H1 (cell line): ENCODE measurements around the gene TMEM40. TPM values are rescaled to one million over a fixed set of nuclear protein-coding genes. Genes with fewer than 3 reads are reported as not detected.

Experiments
- CTCF ChIA-PET: fragments of 300-600 bp; sonication (Branson Sonifier 250); formaldehyde crosslinking; loops from one replicate; lab custom pipeline; 2021; ENCODE audit not compliant: partially characterized antibody; lab: Charles Lee
- POLR2A ChIA-PET: fragments of 300-600 bp; sonication (Branson Sonifier 250); formaldehyde crosslinking; loops from one replicate; lab custom pipeline; 2021; ENCODE audit warnings: inconsistent platforms; ENCODE audit not compliant: partially characterized antibody; lab: Charles Lee
- DNase-seq, 2 experiments: peaks; one replicate each; pipeline versions ENCODE4 v3.0.0 to v3.0.0-alpha.2; 2010 to 2022; ENCODE audit warnings: low spot score in 2 of 2, low read depth in 1 of 2, mixed read lengths in 1 of 2
- FAIRE-seq: peaks from 2 replicates; lab custom pipeline; 2011; peaks lifted over from hg19 to GRCh38; lab: Jason Lieb, UNC
- H2AFZ ChIP-seq: 2 replicates; pipeline ENCODE4 v1.8.1; 2012; ENCODE audit warnings: low read length, inconsistent platforms
- H2AK5ac ChIP-seq: 2 replicates; pipeline ENCODE4 v1.6.1; 2013; ENCODE audit warnings: low read depth, low read length
- H2BK120ac ChIP-seq: replicated peaks from 2 replicates; pipeline ENCODE3; 2013; ENCODE audit warnings: low read depth, low read length, inconsistent platforms
- H2BK12ac ChIP-seq: 2 replicates; pipeline ENCODE4 v1.6.1; 2013; ENCODE audit warnings: low read depth, low read length
- H2BK15ac ChIP-seq: 2 replicates; pipeline ENCODE4 v1.6.1; 2013; ENCODE audit warnings: low read length
- H2BK20ac ChIP-seq: 2 replicates; pipeline ENCODE4 v1.6.1; 2013; ENCODE audit warnings: low read length
- H2BK5ac ChIP-seq: 2 replicates; pipeline ENCODE4 v1.6.1; 2013; ENCODE audit warnings: low read depth, low read length
- H3K14ac ChIP-seq: 2 replicates; pipeline ENCODE4 v1.6.1; 2013; ENCODE audit warnings: inconsistent platforms; ENCODE audit not compliant: insufficient read length
- H3K18ac ChIP-seq: 2 replicates; pipeline ENCODE4 v1.6.1; 2013; ENCODE audit warnings: low read length; ENCODE audit errors: extremely low read depth
- H3K23ac ChIP-seq: 2 replicates; pipeline ENCODE4 v1.6.1; 2013; ENCODE audit warnings: inconsistent platforms; ENCODE audit not compliant: insufficient read length
- H3K23me2 ChIP-seq: 2 replicates; pipeline ENCODE4 v1.6.1; 2013; ENCODE audit warnings: low read depth, low read length
- H3K27ac ChIP-seq: 2 replicates; pipeline ENCODE4 v1.6.1; 2011; ENCODE audit warnings: low read depth, low read length, inconsistent platforms
- H3K27me3 ChIP-seq, 4 experiments: replicated peaks in 1 of 4; 1 replicate in 1 of 4; 2 replicates in 3 of 4; pipeline versions ENCODE4 v1.6.1 to v1.8.1; 2011 to 2013; ENCODE audit warnings: low read length in 3 of 4, mild to moderate bottlenecking in 3 of 4, inconsistent platforms in 2 of 4, mixed read lengths in 2 of 4, moderate library complexity in 1 of 4; ENCODE audit not compliant: control insufficient read depth in 3 of 4, insufficient read depth in 3 of 4; ENCODE audit errors: extremely low read depth in 1 of 4
- H3K36me3 ChIP-seq, 4 experiments: 2 replicates each; pipeline versions ENCODE4 v1.6.1 to v1.8.1; 2011 to 2013; ENCODE audit warnings: mild to moderate bottlenecking in 4 of 4, low read length in 3 of 4, moderate library complexity in 2 of 4, control low read depth in 1 of 4, inconsistent platforms in 1 of 4; ENCODE audit not compliant: insufficient read depth in 4 of 4, control insufficient read depth in 2 of 4
- H3K4ac ChIP-seq: replicated peaks from 2 replicates; pipeline ENCODE3; 2013; ENCODE audit warnings: low read length, low read depth, mixed read lengths, inconsistent platforms; ENCODE audit not compliant: insufficient read length
- H3K4me1 ChIP-seq, 4 experiments: replicated peaks in 1 of 4; 1 replicate in 1 of 4; 2 replicates in 3 of 4; pipeline versions ENCODE4 v1.6.1 to v1.8.1; 2011 to 2013; ENCODE audit warnings: low read length in 3 of 4, inconsistent platforms in 2 of 4, mixed read lengths in 1 of 4; ENCODE audit not compliant: insufficient read depth in 4 of 4, control insufficient read depth in 3 of 4
- H3K4me2 ChIP-seq, 2 experiments: 2 replicates each; pipeline versions ENCODE4 v1.6.1 to v1.8.1; 2011 to 2013; ENCODE audit warnings: low read depth in 2 of 2, low read length in 2 of 2, control low read depth in 1 of 2, inconsistent platforms in 1 of 2, mild to moderate bottlenecking in 1 of 2; ENCODE audit not compliant: insufficient read depth in 1 of 2
- H3K4me3 ChIP-seq, 4 experiments: fragments of 200-600, 300-600 bp in 1 of 4; sonication (generic), shearing (Covaris generic), sonication (Bioruptor Twin) in 1 of 4; 2 replicates each; pipeline versions ENCODE4 v1.5.1 to v1.8.1; 2011 to 2016; ENCODE audit warnings: low read length in 4 of 4, low read depth in 3 of 4, control low read depth in 2 of 4, inconsistent platforms in 2 of 4, mild to moderate bottlenecking in 2 of 4, mixed read lengths in 1 of 4, moderate library complexity in 1 of 4; ENCODE audit not compliant: insufficient read depth in 2 of 4; ENCODE audit errors: extremely low read depth in 1 of 4
- H3K56ac ChIP-seq: replicated peaks from 2 replicates; pipeline ENCODE3; 2013; ENCODE audit warnings: low read depth, mild to moderate bottlenecking, mixed read lengths, low read length, inconsistent platforms; ENCODE audit not compliant: insufficient read length
- H3K79me1 ChIP-seq: 2 replicates; pipeline ENCODE4 v1.6.1; 2013; ENCODE audit warnings: low read depth, low read length, control low read depth
- H3K79me2 ChIP-seq, 2 experiments: 2 replicates each; pipeline versions ENCODE4 v1.6.1 to v1.8.1; 2012 to 2013; ENCODE audit warnings: low read length in 2 of 2, mild to moderate bottlenecking in 2 of 2, inconsistent platforms in 1 of 2; ENCODE audit not compliant: insufficient read depth in 2 of 2, control insufficient read depth in 1 of 2
- H3K9ac ChIP-seq, 4 experiments: replicated peaks in 1 of 4; 1 replicate in 1 of 4; 2 replicates in 3 of 4; pipeline versions ENCODE4 v1.6.1 to v1.8.1; 2011 to 2013; ENCODE audit warnings: low read depth in 3 of 4, low read length in 3 of 4, control low read depth in 2 of 4, mild to moderate bottlenecking in 2 of 4, moderate library complexity in 2 of 4, inconsistent platforms in 1 of 4; ENCODE audit errors: extremely low read depth in 1 of 4
- H3K9me3 ChIP-seq, 2 experiments: 2 replicates each; pipeline versions ENCODE4 v1.6.1 to v1.8.1; 2012 to 2013; ENCODE audit warnings: mild to moderate bottlenecking in 2 of 2, moderate library complexity in 2 of 2, control low read depth in 1 of 2, inconsistent platforms in 1 of 2, low read depth in 1 of 2, low read length in 1 of 2, mixed read lengths in 1 of 2; ENCODE audit not compliant: insufficient read depth in 2 of 2
- H4K20me1 ChIP-seq, 2 experiments: replicated peaks in 1 of 2; 2 replicates each; pipeline versions ENCODE3 to v1.8.1; 2011 to 2013; ENCODE audit warnings: inconsistent platforms in 2 of 2, low read length in 2 of 2, mild to moderate bottlenecking in 1 of 2; ENCODE audit not compliant: insufficient read depth in 2 of 2, control insufficient read depth in 1 of 2
- H4K5ac ChIP-seq: 2 replicates; pipeline ENCODE4 v1.6.1; 2013; ENCODE audit warnings: low read length, low read depth, mixed read lengths, inconsistent platforms; ENCODE audit not compliant: insufficient read length
- H4K8ac ChIP-seq: 2 replicates; pipeline ENCODE4 v1.8.0; 2013; ENCODE audit warnings: mild to moderate bottlenecking, moderate library complexity, low read length, inconsistent platforms; ENCODE audit not compliant: insufficient read depth; ENCODE audit errors: extremely low read depth
- H4K91ac ChIP-seq: replicated peaks from 2 replicates; pipeline ENCODE3; 2013; ENCODE audit warnings: low read length, mixed read lengths, inconsistent platforms; ENCODE audit not compliant: insufficient read length
- BCL11A ChIP-seq, 2 experiments: IDR thresholded peaks; one replicate each; pipeline ENCODE4 v1.6.1; 2011; ENCODE audit warnings: low read depth in 2 of 2, low read length in 2 of 2, mild to moderate bottlenecking in 2 of 2
- CBX8 ChIP-seq: fragments of 300-800, 300-1000 bp; sonication (generic); IDR thresholded peaks from 2 replicates; pipeline ENCODE4 v1.7.1; 2016; ENCODE audit warnings: low read depth, low read length, borderline replicate concordance
- CTBP2 ChIP-seq: IDR thresholded peaks from 2 replicates; pipeline ENCODE4 v1.7.0; 2011; ENCODE audit warnings: borderline replicate concordance, mild to moderate bottlenecking, moderate library complexity, mixed read lengths, low read length; ENCODE audit not compliant: insufficient read depth, insufficient read length
- EGR1 ChIP-seq: IDR thresholded peaks from 2 replicates; pipeline ENCODE4 v1.6.1; 2011; ENCODE audit warnings: low read depth, low read length, borderline replicate concordance
- EP300 ChIP-seq, 2 experiments: IDR thresholded peaks; 1 replicate in 1 of 2; 2 replicates in 1 of 2; pipeline ENCODE4 v1.6.1; 2011 to 2012; ENCODE audit warnings: low read depth in 2 of 2, low read length in 2 of 2, mild to moderate bottlenecking in 2 of 2, borderline replicate concordance in 1 of 2, inconsistent platforms in 1 of 2, moderate library complexity in 1 of 2
- JUND ChIP-seq: IDR thresholded peaks from 2 replicates; pipeline ENCODE4 v1.6.1; 2011; ENCODE audit warnings: mild to moderate bottlenecking, improper control_type of control experiment, low read length
- KDM1A ChIP-seq: fragments of 200-600, 300-600 bp; sonication (generic); IDR thresholded peaks from 2 replicates; pipeline ENCODE4 v1.7.1; 2016; ENCODE audit warnings: mild to moderate bottlenecking, low read length, borderline replicate concordance
- POLR2A ChIP-seq, 2 experiments: IDR thresholded peaks; 1 replicate in 1 of 2; 2 replicates in 1 of 2; pipeline ENCODE4 v1.6.1; 2011; ENCODE audit warnings: low read depth in 2 of 2, low read length in 2 of 2, mild to moderate bottlenecking in 2 of 2; ENCODE audit errors: control extremely low read depth in 1 of 2
- RXRA ChIP-seq: IDR thresholded peaks from 2 replicates; pipeline ENCODE4 v1.6.1; 2011; ENCODE audit warnings: low read depth, mild to moderate bottlenecking, low read length, moderate library complexity; ENCODE audit not compliant: insufficient read depth
- SP1 ChIP-seq: IDR thresholded peaks from 2 replicates; pipeline ENCODE4 v1.6.1; 2011; ENCODE audit warnings: low read depth, low read length
- SRF ChIP-seq: IDR thresholded peaks from 2 replicates; pipeline ENCODE4 v1.6.1; 2011; ENCODE audit warnings: mild to moderate bottlenecking, low read depth, low read length, moderate library complexity
- SUZ12 ChIP-seq: fragments of 200-600 bp; sonication (generic); IDR thresholded peaks from 2 replicates; pipeline ENCODE4 v1.6.1; 2012; ENCODE audit warnings: mild to moderate bottlenecking, inconsistent platforms, low read length, moderate library complexity, mixed read lengths
- WGBS, 2 experiments: shearing (Covaris generic) in 1 of 2; methylation state at CpG; one replicate each; pipeline versions ENCODE4 v1.1.6 to v1.1.7; 2013 to 2015; ENCODE audit warnings: low lambda C conversion rate in 2 of 2, mixed read lengths in 2 of 2, inconsistent platforms in 1 of 2, low coverage in 1 of 2, missing lambda C conversion rate in 1 of 2; ENCODE audit not compliant: insufficient replicate concordance in 2 of 2, insufficient coverage in 1 of 2, insufficient read length in 1 of 2; ENCODE audit errors: extremely low coverage in 1 of 2, missing lambda C conversion rate in 1 of 2; 5-methylcytosine and 5-hydroxymethylcytosine counted together
- polyA plus RNA-seq, 7 experiments: library from polyadenylated mRNA; depleted of rRNA in 3 of 7; stranded (reverse) in 5 of 7; unstranded in 2 of 7; fragments of >200 nt in 5 of 7; fragments of 200-250 nt in 2 of 7; gene quantifications; 1 replicate in 5 of 7; 2 replicates in 1 of 7; 4 replicates in 1 of 7; pipeline versions ENCODE4 v1.2.1 to v1.2.3, GENCODE V29; 2011 to 2013; ENCODE audit warnings: missing spikeins in 2 of 7, mixed read lengths in 2 of 7
- total RNA-seq: library from RNA; stranded (reverse); fragmentation: NEBNext Ultra II Directional; extraction: Animal tissue kit (Norgen Biotek cat#: 25700); gene quantifications from 2 replicates; pipeline ENCODE4 v1.2.1, GENCODE V29; 2021

The TMEM40 gene
- total and polyA plus RNA-seq, 2 of the 8 experiments (the other 6 are each of a cell fraction or from before 2014, with no cell fraction given) = 0.18 TPM; not detected in 1

GRCh38 chr3:12782172-12782815, 23.2 kb upstream of the TMEM40 start:
- no peak overlapping the region for H3K4me3 ChIP-seq
- TF ChIP-seq KDM1A = no peak
- TF ChIP-seq CBX8 = no peak
- 0 out of 2 replicates have a peak, but pooled peaks have one; percentile 48 for TF ChIP-seq RXRA
- no peak for TF ChIP-seq EGR1
- TF ChIP-seq CTBP2 = no peak
- no peak for TF ChIP-seq JUND
- 0 out of 3 replicates have a peak, but pooled peaks of 1 of the 2 experiments have one; percentile 26 for TF ChIP-seq POLR2A (IDR thresholded peaks at IDR 0.05; ENCODE audit: control extremely low read depth in 1 of 2, low read depth in 2 of 2, low read length in 2 of 2)
- TF ChIP-seq SP1 = 0 out of 2 replicates have a peak, but pooled peaks have one; percentile 9
- TF ChIP-seq EP300 (IDR thresholded peaks at IDR 0.05; ENCODE audit: borderline replicate concordance in 1 of 2, low read depth in 2 of 2, low read length in 2 of 2) = no peak
- no peak for TF ChIP-seq SRF
- no peak for TF ChIP-seq SUZ12
- no peak for TF ChIP-seq BCL11A (IDR thresholded peaks at IDR 0.05; ENCODE audit: low read depth in 2 of 2, low read length in 2 of 2)

More at GRCh38 chr3:12782172-12782815, 23.2 kb upstream of the TMEM40 start:
- H3K56ac ChIP-seq = no peak overlapping the region
- POLR2A ChIA-PET = interaction anchor here (1.9 to 2.4 kb wide), 3 partner anchors 15 to 53 kb away, joined by 4 to 8 read pairs (median 8); partner anchors contain the start of gene CAND2
- H3K18ac ChIP-seq = no peak overlapping the region
- no peak overlapping the region for H2AK5ac ChIP-seq
- no peak overlapping the region for H3K27ac ChIP-seq
- H3K79me1 ChIP-seq = no peaks in the 10 kb centered on the region
- no peaks in the 10 kb centered on the region for H3K9me3 ChIP-seq
- no peak overlapping the region for H2AFZ ChIP-seq
- no peak overlapping the region for H4K91ac ChIP-seq
- H4K5ac ChIP-seq = no peak overlapping the region
- no peaks in the 10 kb centered on the region for H3K23me2 ChIP-seq
- H2BK20ac ChIP-seq = no peak overlapping the region
- no peak overlapping the region for H2BK12ac ChIP-seq
- no peak overlapping the region for H2BK5ac ChIP-seq
- no peak overlapping the region for H2BK15ac ChIP-seq
- H3K27me3 ChIP-seq = no peaks in the 10 kb centered on the region
- no peak overlapping the region for H2BK120ac ChIP-seq
- FAIRE-seq (peak; percentile 84), DNase-seq (no peak)
- H3K4me2 ChIP-seq = no peak overlapping the region
- H3K9ac ChIP-seq = no peak overlapping the region
- H3K4me1 ChIP-seq = peaks cover 0 to 4% (median 1%) of the 10 kb centered on the region in 4 experiments; a peak in 2 of 7 replicates
- no peaks in the 10 kb centered on the region for H3K79me2 ChIP-seq
- H3K14ac ChIP-seq = no peak overlapping the region
- no peaks in the 10 kb centered on the region for H3K36me3 ChIP-seq
- no peaks in the 10 kb centered on the region for H4K20me1 ChIP-seq
- H3K23ac ChIP-seq = no peak overlapping the region
- CTCF ChIA-PET = interaction anchor here (1.4 kb wide), 1 partner anchor 14 kb away, joined by 3 read pairs; the partner anchor contains the start of gene CAND2
- H3K4ac ChIP-seq = no peak overlapping the region
- peak overlapping the region; percentile 23; the same call in 1 of the 2 replicates for H4K8ac ChIP-seq
- WGBS, 2 experiments = 84% methylated on average over 6 of the region's 6 CpGs; no CpG with 5 or more reads in 1 of the 2 experiments
